Stimulated activated CD8-positive, alpha-beta memory T cell treated with anti-CD3 and anti-CD28 coated beads, Interleukin-7, amount 100 ng/mL, for 4 hours (primary cell): Measurements from ENCODE around the gene RRAGD.

ENCODE experiments used
- DNase-seq, 2 donors: peaks; one replicate each; pipeline ENCODE4 v3.0.0-alpha.2; 2020; ENCODE audit warnings: low read depth in 2 of 2

Gene RRAGD, protein sequence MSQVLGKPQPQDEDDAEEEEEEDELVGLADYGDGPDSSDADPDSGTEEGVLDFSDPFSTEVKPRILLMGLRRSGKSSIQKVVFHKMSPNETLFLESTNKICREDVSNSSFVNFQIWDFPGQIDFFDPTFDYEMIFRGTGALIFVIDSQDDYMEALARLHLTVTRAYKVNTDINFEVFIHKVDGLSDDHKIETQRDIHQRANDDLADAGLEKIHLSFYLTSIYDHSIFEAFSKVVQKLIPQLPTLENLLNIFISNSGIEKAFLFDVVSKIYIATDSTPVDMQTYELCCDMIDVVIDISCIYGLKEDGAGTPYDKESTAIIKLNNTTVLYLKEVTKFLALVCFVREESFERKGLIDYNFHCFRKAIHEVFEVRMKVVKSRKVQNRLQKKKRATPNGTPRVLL

GRCh38 chr6:89412071-89413005, at the start of gene RRAGD:
RRAGD (minus strand) TSS chr6:89412273; CDS start chr6:89411993, 280 bp downstream.
- DNase-seq, result peak; percentile 29 to 50

- DNase-seq, result no peak
These were observed 48.6 kb upstream of the RRAGD start for GRCh38 chr6:89460713-89461112.

DNA sequence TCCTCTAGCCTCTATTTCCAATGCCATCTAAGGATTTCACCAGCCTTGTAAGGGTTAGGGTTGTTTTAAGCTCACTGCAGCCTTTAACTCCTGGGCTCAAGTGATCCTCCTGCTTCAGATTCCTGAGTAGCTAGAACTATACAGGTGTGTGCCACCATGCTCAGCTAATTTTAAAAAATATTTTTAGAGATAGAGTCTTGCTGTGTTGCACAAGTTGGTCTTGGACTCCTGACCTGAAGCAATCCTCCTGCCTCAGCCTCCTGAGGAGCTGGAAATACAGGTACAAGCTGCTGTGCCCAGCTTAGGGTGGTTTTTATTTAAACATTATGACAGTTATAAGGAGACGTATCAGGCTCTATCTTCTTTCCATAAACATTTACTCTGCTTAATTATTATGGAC, 47.4 kb upstream of the RRAGD start:
- no peak for DNase-seq

DNA sequence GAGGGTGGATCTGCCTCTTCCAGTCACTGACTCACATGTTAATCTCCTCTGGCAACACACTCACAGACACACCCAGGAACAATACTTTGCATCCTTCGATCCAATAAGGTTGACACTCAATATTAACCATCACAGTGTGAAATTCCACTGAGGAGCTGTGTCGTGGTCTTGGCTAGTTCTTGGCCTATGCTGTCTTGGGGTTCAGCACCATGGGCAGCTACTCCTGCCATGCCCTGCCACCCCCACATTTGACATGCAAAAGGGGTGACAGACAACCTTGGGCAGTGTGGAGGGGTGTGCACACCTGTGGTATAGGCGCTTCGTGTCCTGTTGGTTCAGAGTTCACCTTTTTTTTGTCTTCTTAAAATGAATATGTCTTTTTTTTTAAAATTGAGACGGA, 46.6 kb upstream of the RRAGD start:
- no peak for DNase-seq

GRCh38 chr6:89454300-89454699, 42.2 kb upstream of the RRAGD start:
- no peak for DNase-seq

GRCh38 chr6:89452281-89452680, 40.2 kb upstream of the RRAGD start:
- no peak for DNase-seq

DNA sequence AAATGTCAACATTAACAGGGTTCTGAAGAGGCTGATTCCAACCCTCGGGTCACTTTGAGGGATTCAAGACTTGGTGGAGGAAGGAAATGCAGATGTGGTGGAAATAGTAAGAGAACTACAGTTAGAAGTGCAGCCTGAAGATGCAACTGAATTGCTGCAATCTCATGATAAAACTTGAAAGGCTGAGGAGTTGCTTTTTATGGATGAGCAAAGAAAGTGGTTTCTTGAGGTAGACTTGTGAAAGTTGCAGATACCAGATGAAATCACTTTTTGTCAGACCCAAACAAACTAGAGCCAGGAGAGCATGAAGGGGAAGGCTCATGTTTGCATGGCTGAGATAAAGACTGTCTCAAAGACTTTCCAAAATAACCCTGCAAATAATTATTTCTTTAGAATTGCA, 37.1 kb upstream of the RRAGD start:
- no peak for DNase-seq

- DNase-seq, result no peak
These were observed 31.6 kb upstream of the RRAGD start for GRCh38 chr6:89443658-89444057.

GRCh38 chr6:89440200-89440599, 28.1 kb upstream of the RRAGD start:
- no peak for DNase-seq

DNA sequence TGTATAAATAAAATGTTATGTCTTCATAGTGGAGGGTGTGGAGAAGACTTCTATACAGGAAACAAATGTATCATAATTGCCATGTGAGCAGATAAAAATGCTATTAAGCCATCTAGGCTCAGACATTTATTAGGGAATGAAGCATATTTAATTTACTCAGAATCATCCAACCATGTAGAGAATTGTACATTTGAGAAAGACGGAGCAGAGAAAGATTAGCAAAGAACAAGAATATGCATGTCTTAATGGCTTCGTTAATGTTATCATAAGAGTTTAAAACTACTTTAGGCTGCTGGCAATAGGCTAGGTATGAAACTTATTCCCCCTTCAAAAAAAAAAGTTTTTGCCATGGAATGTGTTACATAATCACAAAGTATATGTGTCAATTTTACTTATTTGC, 26.9 kb upstream of the RRAGD start:
- no peak for DNase-seq

- no peak for DNase-seq
These were observed 26.2 kb upstream of the RRAGD start for GRCh38 chr6:89438248-89438647.

DNA sequence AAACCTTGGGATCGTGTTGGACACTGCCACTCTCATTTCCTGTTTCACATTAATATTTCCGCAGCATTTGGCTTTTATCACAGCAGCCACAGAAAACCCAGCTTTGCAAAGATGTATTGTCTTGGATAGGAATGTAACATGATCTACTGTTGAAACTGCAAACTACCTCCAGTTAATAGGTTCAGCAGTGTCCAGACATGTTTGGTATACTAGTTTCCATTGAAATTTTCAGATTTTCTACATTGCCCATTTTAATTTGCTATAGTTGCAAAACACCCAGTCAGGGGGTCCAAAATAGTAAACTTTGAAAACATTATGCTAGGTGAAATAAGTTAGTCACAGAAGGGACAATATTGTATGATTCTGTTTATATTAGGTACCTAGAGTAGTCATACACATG, 24.2 kb upstream of the RRAGD start:
- DNase-seq, result no peak

GRCh38 chr6:89434954-89435353, 22.9 kb upstream of the RRAGD start:
- DNase-seq, result no peak

DNA sequence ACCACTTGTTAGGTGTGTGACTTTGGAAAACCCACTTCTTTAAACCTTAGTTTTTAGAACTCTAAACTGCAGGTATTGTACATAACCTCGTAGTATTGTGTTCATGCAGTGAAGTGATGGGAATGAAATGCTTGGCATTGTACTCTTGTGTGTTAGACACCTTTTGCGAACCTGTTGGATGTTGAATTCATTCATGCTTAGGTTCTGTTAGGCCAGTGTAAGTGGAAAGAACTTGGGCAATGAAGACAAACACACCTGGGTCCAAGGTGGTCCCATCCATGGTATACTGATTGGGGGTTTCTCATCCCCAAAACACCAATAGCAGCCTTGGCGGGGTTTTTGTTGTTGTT, 22.1 kb upstream of the RRAGD start:
- DNase-seq, result no peak

DNA sequence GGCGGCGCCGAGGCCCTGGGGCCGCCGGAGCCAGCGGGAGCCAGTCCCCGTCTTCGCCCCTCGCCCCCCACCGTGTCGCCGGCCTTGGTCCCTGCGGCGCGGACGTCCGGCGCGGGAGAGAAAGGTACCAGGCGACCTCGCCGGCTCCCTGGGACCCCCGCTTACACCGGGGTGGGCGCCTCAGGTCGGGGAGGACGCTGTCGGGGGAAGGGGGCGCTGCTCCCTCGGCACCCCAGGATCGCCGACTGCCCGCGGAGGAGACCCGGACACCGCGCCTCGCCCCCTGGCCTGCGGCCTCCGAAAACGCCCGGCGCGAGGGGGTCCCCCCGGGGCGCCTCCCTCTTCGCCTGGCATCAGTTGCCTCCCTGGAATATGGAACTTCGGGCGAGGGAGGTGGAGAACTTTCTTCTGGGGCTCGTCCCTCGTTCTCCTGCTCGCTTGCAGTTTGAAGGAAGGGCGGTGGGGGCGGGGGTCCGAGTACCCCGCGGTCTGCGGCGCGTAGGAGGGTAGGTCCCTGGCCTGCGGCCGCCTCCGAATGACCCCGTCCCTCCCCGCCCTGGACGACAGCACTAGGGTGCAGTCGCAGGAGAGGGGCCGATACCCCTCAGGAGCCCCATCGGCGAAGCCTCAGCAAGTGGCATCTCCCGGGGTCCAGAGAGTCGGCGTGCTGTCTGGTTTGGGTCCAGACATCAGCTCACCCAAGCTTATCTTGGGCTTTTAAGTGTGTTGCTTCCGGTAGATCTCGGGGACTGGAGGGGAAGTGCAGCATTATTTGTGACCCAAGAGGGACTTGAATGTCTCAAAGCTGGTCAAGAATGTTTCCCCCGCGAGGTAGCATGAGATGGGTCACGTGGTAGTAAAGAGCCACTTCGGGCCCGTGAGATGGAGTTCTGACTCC, 21.4 kb upstream of the RRAGD start:
- DNase-seq, result peak in 1 of 2 donors; percentile 4

DNA sequence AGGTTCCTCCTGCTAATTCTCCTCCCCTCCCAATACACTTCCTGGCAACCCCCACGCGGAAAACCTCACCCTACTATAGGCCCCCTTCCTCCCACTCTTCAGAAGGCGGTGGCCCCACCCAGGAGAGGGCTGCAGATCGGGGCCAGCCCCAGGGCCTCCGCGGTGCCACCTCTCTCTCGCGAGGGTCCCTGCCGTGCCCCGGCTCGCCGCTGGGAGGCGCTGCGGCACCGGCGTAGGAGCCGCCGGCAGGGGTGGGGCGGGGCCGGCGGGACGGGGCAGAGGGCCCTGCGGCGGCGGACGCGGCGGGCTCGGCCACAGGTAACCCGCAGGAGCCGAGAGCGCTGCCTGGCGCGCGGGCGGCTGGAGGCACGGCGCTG, 20.8 kb upstream of the RRAGD start, which contains the start of gene ANKRD6:
TSS of gene ANKRD6 (plus strand) at position 278 of the 377 bp plus-strand sequence. CDS start 133,825 bp downstream, outside the sequence.
- peak; percentile 77 to 81 for DNase-seq

GRCh38 chr6:89430201-89430962, 18.3 kb upstream of the RRAGD start:
- no peak for DNase-seq

DNA sequence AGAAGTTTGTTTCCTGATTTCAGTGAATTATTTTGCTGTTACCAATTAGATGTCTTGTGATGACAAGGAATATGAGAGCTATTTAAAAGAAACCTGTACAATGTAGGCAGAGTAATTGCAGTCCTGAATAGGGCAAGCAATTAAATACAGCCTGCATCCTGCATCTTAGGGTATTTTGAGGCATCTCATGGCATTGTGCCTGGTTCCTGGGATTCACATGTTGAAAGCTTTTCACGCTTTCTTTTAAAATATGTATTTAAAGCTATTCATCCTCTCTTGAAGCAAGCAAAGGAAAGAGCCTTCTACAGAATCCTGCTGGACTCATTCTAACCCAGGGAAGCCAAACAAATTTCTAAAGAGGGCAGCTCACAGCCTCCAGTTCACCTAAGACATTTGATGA, 4.7 kb upstream of the RRAGD start:
- no peak for DNase-seq

DNA sequence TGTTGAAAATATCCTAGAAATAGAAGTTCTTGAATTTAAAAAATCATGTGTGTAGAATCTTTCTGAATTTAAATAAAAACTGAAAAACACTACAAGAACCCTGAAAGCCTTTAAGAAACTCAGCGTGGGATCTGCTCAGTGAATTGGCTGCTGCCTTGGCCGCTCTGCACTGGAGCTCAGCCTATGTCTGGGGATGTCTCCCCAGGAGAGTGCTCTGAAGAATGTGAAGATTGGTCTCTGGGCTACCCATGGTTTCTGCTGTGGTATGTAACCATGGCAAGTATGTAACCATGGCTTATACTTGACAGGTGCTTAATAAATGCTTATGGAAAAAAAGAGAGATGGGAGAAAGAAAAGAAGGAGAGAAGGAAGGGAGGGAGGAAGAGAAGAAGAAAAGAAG, 3.1 kb upstream of the RRAGD start:
- no peak for DNase-seq

DNA sequence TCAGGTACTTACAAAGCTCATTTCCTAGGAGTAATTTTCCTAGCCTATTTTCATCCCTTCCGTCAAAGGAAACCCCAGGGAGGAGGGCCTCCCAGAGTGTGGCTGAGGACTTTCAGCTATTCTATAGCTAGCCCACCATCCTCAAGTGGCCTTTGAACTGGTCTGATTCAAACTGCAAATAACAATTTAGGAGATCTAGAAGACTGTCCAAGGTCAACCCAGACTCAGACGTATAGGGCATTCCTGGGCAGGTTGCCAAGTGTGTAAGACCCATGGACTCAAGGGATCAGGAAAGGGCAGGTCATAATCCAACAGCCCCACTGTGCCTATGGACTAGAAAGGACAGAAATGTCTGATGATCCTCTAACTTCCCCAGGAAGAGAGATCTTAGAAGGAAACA, 2.1 kb upstream of the RRAGD start:
- DNase-seq, result no peak

GRCh38 chr6:89413006-89413400, 930 bp upstream of the RRAGD start:
- DNase-seq, result no peak
